Gastrocnemius medialis (tissue), 4 donors: Measurements from ENCODE around the gene FGG. TPM values are rescaled to one million over a fixed set of nuclear protein-coding genes. Genes with fewer than 3 reads are reported as not detected.

ENCODE experiments used
- ATAC-seq, 2 donors: fragments of 150-250 bp; one replicate each; pipeline ENCODE4 v1.9.1; 2016
- DNase-seq, 2 donors: peaks; one replicate each; pipeline ENCODE4 v3.0.0-alpha.2; 2019
- H3K27ac ChIP-seq, 4 donors: fragments of 200-600 bp; sonication (generic); 1 replicate in 1 of 4; 2 replicates in 3 of 4; pipeline ENCODE4 v1.5.1; 2016 to 2018; ENCODE audit warnings: mild to moderate bottlenecking in 2 of 4, moderate library complexity in 1 of 4
- H3K27me3 ChIP-seq, 3 donors: fragments of 200-600 bp; sonication (generic) in 2 of 3; 1 replicate in 1 of 3; 2 replicates in 2 of 3; pipeline versions ENCODE4 v1.5.1 to v1.6.0; 2016 to 2019; ENCODE audit warnings: mild to moderate bottlenecking in 1 of 3, moderate library complexity in 1 of 3
- H3K36me3 ChIP-seq, 2 donors: fragments of 200-600 bp; sonication (generic) in 1 of 2; one replicate each; pipeline ENCODE4 v1.5.1; 2017 to 2018
- H3K4me1 ChIP-seq, 2 donors: fragments of 200-600 bp; sonication (generic) in 1 of 2; one replicate each; pipeline ENCODE4 v1.5.1; 2016 to 2017; ENCODE audit warnings: mild to moderate bottlenecking in 2 of 2
- H3K4me3 ChIP-seq, 4 donors: fragments of 200-600 bp; sonication (generic) in 3 of 4; 1 replicate in 1 of 4; 2 replicates in 3 of 4; pipeline ENCODE4 v1.5.1; 2016 to 2019; ENCODE audit warnings: mild to moderate bottlenecking in 2 of 4
- H3K9me3 ChIP-seq, 3 donors: fragments of 200-600 bp; sonication (generic) in 2 of 3; 1 replicate in 1 of 3; 2 replicates in 2 of 3; pipeline ENCODE4 v1.5.1; 2016 to 2019
- POLR2A ChIP-seq, 2 donors: fragments of 450-650 bp; IDR thresholded peaks; one replicate each; pipeline ENCODE4 v1.6.1; 2017; ENCODE audit warnings: antibody characterized with exemption in 2 of 2, mild to moderate bottlenecking in 2 of 2, moderate library complexity in 2 of 2
- in situ Hi-C, 4 donors: fragments of 200-750 bp; cut with MboI; loops; one replicate each; pipeline versions ENCODE4 v1.15.0 to v1.8.0; 2017; ENCODE audit warnings: low sequenced_read_pairs in 4 of 4
- intact Hi-C: fragments of 100-400 bp; cut with DNase I; formaldehyde crosslinking; loops from one replicate; pipeline ENCODE4 v1.15.1; 2023; ENCODE audit warnings: low total_unique reads
- total RNA-seq, 4 donors: library from RNA; depleted of rRNA; stranded (reverse); fragments of >200 nt; gene quantifications; one replicate each; pipeline versions ENCODE4 v1.1.0 to v1.2.3, GENCODE V29; 2016
- TF ChIP-seq, protein P1 (sequence below), 5 experiments: fragments of 450-650 bp in 3 of 5; fragments of 200-600 bp in 2 of 5; sonication (generic) in 2 of 5; IDR thresholded peaks in 4 of 5; conservative IDR thresholded peaks in 1 of 5; 1 replicate in 4 of 5; 2 replicates in 1 of 5; pipeline ENCODE4 v1.5.1; 2016 to 2019; ENCODE audit warnings: antibody characterized with exemption in 5 of 5, mild to moderate bottlenecking in 3 of 5, moderate library complexity in 3 of 5

The FGG gene
- 10 to 100 TPM in 2 of 4 donors, not detected in 2; 21.0 to 44.3 TPM for total RNA-seq

DNA sequence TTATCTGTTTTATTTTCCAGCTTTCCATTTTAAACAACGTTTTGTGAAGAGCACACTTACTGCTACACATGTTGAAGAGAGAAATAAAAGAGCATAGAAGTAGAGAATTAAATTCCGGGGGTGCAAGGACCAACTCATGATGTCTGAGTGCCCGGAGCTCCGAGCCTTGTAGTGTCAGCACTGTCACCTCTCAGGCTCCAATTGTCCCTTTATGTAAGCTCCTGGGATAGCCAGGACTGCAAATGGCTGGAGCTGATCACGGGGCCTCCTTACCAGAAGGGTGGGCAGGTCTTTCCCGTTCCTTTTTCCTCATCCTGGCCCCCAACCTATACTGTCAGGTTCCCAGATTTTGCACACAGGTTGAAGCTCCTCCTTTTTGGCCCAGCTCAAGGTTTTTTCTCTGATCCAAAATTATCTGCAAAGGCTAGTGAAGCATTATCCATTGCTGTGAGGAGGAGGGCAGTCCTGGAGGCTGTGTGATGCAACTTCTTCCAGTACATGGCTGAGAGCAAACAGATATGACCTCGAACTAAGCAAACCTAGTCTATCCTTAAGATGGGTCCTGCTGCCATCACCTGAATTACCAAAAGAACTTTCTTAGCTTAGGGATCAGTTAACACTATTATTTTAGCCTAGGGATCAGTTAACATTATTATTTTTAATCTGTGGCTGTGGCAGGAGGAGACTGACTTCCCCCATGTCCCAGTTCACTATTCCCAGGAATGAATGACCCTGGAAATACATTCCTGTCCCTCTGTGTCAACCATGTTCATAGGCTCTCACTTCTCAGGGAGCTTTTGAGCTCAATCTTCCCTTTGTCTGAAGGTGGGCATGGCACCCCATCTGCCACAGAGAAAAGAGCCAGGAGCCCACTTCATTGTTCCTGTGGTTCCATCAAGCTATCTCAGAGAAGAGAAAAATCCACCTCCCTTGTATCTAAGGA lies at the start of gene FGG:
FGG (minus strand) TSS at position 185 of the 943 bp plus-strand sequence; CDS start at position 138, 47 bp downstream.
- Histone ChIP-seq H3K36me3 (no peaks in the 10 kb centered on the region), H3K9me3 (no peaks in the 10 kb centered on the region), H3K27me3 (no peaks in the 10 kb centered on the region), H3K4me3 (no peak within 1 kb of the TSS), H3K27ac (no peak within 1 kb of the TSS), H3K4me1 (no peaks in the 10 kb centered on the region)
- no peak for ATAC-seq
- TF ChIP-seq, protein P1, sequence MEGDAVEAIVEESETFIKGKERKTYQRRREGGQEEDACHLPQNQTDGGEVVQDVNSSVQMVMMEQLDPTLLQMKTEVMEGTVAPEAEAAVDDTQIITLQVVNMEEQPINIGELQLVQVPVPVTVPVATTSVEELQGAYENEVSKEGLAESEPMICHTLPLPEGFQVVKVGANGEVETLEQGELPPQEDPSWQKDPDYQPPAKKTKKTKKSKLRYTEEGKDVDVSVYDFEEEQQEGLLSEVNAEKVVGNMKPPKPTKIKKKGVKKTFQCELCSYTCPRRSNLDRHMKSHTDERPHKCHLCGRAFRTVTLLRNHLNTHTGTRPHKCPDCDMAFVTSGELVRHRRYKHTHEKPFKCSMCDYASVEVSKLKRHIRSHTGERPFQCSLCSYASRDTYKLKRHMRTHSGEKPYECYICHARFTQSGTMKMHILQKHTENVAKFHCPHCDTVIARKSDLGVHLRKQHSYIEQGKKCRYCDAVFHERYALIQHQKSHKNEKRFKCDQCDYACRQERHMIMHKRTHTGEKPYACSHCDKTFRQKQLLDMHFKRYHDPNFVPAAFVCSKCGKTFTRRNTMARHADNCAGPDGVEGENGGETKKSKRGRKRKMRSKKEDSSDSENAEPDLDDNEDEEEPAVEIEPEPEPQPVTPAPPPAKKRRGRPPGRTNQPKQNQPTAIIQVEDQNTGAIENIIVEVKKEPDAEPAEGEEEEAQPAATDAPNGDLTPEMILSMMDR (IDR thresholded peaks at IDR 0.05 in 4 of 5, conservative IDR thresholded peaks at IDR 0.05 in 1 of 5), result no peak
- intact Hi-C loops (no loop called here), in situ Hi-C loops (no loop called here)
- DNase-seq, result no peak

- Histone ChIP-seq H3K27ac (no peak overlapping the region), H3K27me3 (no peaks in the 10 kb centered on the region), H3K4me3 (no peak overlapping the region), H3K36me3 (no peaks in the 10 kb centered on the region), H3K4me1 (no peaks in the 10 kb centered on the region), H3K9me3 (no peaks in the 10 kb centered on the region)
- DNase-seq (no peak), ATAC-seq (no peak)
- no peak for TF ChIP-seq POLR2A (IDR thresholded peaks at IDR 0.05)
- TF ChIP-seq, protein P1 (IDR thresholded peaks at IDR 0.05 in 4 of 5, conservative IDR thresholded peaks at IDR 0.05 in 1 of 5), result no peak
- in situ Hi-C loops, result no loop called here
- intact Hi-C loops, result no loop called here
These were observed 47.6 kb upstream of the FGG start for GRCh38 chr4:154660052-154660451.

- no peaks in the 10 kb centered on the region for H3K36me3 ChIP-seq
- H3K27ac ChIP-seq, result no peak overlapping the region
- no peaks in the 10 kb centered on the region for H3K4me1 ChIP-seq
- intact Hi-C loops (no loop called here), in situ Hi-C loops (no loop called here)
- no peak for ATAC-seq
- DNase-seq, result no peak
- TF ChIP-seq, protein P1 (IDR thresholded peaks at IDR 0.05 in 4 of 5, conservative IDR thresholded peaks at IDR 0.05 in 1 of 5), result no peak
- no peak for TF ChIP-seq POLR2A (IDR thresholded peaks at IDR 0.05)
- H3K4me3 ChIP-seq, result no peak overlapping the region
- H3K9me3 ChIP-seq, result no peaks in the 10 kb centered on the region
- H3K27me3 ChIP-seq, result no peaks in the 10 kb centered on the region
These were observed 46.4 kb upstream of the FGG start for GRCh38 chr4:154658680-154659405.

GRCh38 chr4:154643493-154643892 lies 31.0 kb upstream of the FGG start:
- no peak overlapping the region for H3K27ac ChIP-seq
- in situ Hi-C loops, result no loop called here
- H3K36me3 ChIP-seq, result no peaks in the 10 kb centered on the region

More at GRCh38 chr4:154643493-154643892, 31.0 kb upstream of the FGG start:
- Histone ChIP-seq H3K9me3 (no peaks in the 10 kb centered on the region), H3K4me1 (no peaks in the 10 kb centered on the region), H3K4me3 (no peak overlapping the region), H3K27me3 (no peaks in the 10 kb centered on the region)
- ATAC-seq, result no peak
- DNase-seq, result no peak
- intact Hi-C loops, result no loop called here
- no peak for TF ChIP-seq POLR2A (IDR thresholded peaks at IDR 0.05)
- TF ChIP-seq, protein P1 (IDR thresholded peaks at IDR 0.05 in 4 of 5, conservative IDR thresholded peaks at IDR 0.05 in 1 of 5), result no peak
